Measurements from ENCODE around the gene LPP.

Gene LPP

GRCh38 chr3:188217011-188217463 is 63.1 kb downstream of the LPP start:
- CTCF ChIA-PET: interaction anchor here (1.3 kb wide), 1 partner anchor 477 kb away, joined by 3 read pairs; no protein-coding TSS in a partner anchor
- no peak for DNase-seq (ENCODE audit: extremely low spot score)
- POLR2A ChIA-PET: no interaction called here
- no peak for TF ChIP-seq CTCF (IDR thresholded peaks at IDR 0.05; ENCODE audit: control extremely low read depth, extremely low read depth, low read depth, missing control alignments)

- TF ChIP-seq CTCF (IDR thresholded peaks at IDR 0.05; ENCODE audit: control extremely low read depth, extremely low read depth, low read depth, missing control alignments): no peak
These were observed 63.8 kb downstream of the LPP start for GRCh38 chr3:188217726-188218125.

GRCh38 chr3:188218603-188219002 is 64.6 kb downstream of the LPP start:
- CTCF ChIA-PET: no interaction called here
- DNase-seq (ENCODE audit: extremely low spot score): no peak

More at GRCh38 chr3:188217726-188218125, 63.8 kb downstream of the LPP start:
- ChIA-PET CTCF (interaction anchor here (1.3 kb wide), 1 partner anchor 478 kb away, joined by 3 read pairs; no protein-coding TSS in a partner anchor), POLR2A (no interaction called here)
- DNase-seq (ENCODE audit: extremely low spot score): no peak

GRCh38 chr3:188219147-188219546 is 65.2 kb downstream of the LPP start:
- POLR2A ChIA-PET: no interaction called here
- no peak for TF ChIP-seq CTCF (IDR thresholded peaks at IDR 0.05; ENCODE audit: control extremely low read depth, extremely low read depth, low read depth, missing control alignments)
- DNase-seq (ENCODE audit: extremely low spot score): no peak

More at GRCh38 chr3:188218603-188219002, 64.6 kb downstream of the LPP start:
- TF ChIP-seq CTCF (IDR thresholded peaks at IDR 0.05; ENCODE audit: control extremely low read depth, extremely low read depth, low read depth, missing control alignments): no peak
- POLR2A ChIA-PET: no interaction called here

GRCh38 chr3:188220097-188220788 is 66.3 kb downstream of the LPP start:
- POLR2A ChIA-PET: no interaction called here
- DNase-seq (ENCODE audit: extremely low spot score): no peak
- CTCF ChIA-PET: interaction anchor here (1.5 kb wide), 1 partner anchor 9 kb away, joined by 3 read pairs; no protein-coding TSS in a partner anchor
- no peak for TF ChIP-seq CTCF (IDR thresholded peaks at IDR 0.05; ENCODE audit: control extremely low read depth, extremely low read depth, low read depth, missing control alignments)

More at GRCh38 chr3:188219147-188219546, 65.2 kb downstream of the LPP start:
- CTCF ChIA-PET: no interaction called here

GRCh38 chr3:188220988-188221818 is 67.2 kb downstream of the LPP start:
- POLR2A ChIA-PET: no interaction called here
- TF ChIP-seq CTCF (IDR thresholded peaks at IDR 0.05; ENCODE audit: control extremely low read depth, extremely low read depth, low read depth, missing control alignments): no peak
- CTCF ChIA-PET: interaction anchor here (1.5 kb wide), 1 partner anchor 10 kb away, joined by 3 read pairs; no protein-coding TSS in a partner anchor
- DNase-seq (ENCODE audit: extremely low spot score): no peak
